Measurements from ENCODE around the gene CCDC154.

- TF ChIP-seq CEBPB (IDR thresholded peaks at IDR 0.05; ENCODE audit: low read depth, low read length) (no peak), USF2 (IDR thresholded peaks at IDR 0.05; ENCODE audit: low read depth, low read length) (no peak)
Measured at GRCh38 chr16:1446296-1447080, 2.1 kb upstream of the CCDC154 start.

All from IMR-90 (cell line).